ENCODE data around the gene RAE1. TPM values are rescaled to one million over a fixed set of nuclear protein-coding genes. Genes with fewer than 3 reads are reported as not detected.

Gene RAE1
- total RNA-seq, 2 experiments from 2014 or later = 37.5 to 37.9 TPM

DNA sequence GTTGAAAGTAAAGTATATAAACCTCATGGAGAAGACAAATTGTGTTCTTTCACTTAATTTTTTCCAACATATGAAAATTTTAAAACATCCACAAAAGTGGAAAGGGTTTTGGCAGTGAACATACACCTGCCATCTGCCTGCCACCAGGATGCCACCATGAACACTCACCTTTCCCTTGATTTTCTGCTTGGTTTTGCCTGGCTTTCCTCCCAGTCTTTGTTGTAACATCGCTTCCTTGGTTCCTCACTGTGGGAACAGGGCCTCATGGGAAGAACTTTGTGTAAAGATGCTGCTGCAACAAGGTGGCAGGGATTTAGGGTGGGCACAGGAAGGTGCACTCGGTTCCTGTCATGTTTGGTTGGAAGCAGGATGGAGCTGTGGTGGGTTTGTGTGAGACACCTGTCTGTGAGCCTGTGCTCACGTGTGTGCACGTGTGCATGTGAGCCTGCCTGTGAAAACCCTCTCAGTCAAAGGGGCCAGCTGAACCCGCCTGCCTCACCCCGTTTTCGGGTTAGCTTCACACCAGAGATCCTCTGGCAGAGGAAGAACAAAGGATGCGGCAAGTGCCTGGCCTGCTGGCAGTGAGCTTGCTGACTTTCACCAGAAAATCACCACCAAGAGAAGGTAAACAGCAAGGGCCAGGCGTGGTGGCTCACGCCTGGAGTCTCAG is 29.2 kb downstream of the RAE1 start:
- H3K27me3 Mint-ChIP-seq = no peaks in the 10 kb centered on the region
- no peaks in the 10 kb centered on the region for H3K9me3 Mint-ChIP-seq
- peaks cover 39% of the 10 kb centered on the region for H3K36me3 Mint-ChIP-seq (ENCODE audit: low read depth)
- CTCF ChIA-PET = interaction anchor here (1.0 to 1.7 kb wide), 2 partner anchors 16 to 18 kb away, joined by 3 to 4 read pairs; no protein-coding TSS in a partner anchor
- POLR2A ChIA-PET = no interaction called here
- DNase-seq = no peak
- no peak overlapping the region for H3K4me3 Mint-ChIP-seq
- H3K27ac Mint-ChIP-seq = no peak overlapping the region
- H3K4me1 Mint-ChIP-seq = peaks cover 28% of the 10 kb centered on the region

DNA sequence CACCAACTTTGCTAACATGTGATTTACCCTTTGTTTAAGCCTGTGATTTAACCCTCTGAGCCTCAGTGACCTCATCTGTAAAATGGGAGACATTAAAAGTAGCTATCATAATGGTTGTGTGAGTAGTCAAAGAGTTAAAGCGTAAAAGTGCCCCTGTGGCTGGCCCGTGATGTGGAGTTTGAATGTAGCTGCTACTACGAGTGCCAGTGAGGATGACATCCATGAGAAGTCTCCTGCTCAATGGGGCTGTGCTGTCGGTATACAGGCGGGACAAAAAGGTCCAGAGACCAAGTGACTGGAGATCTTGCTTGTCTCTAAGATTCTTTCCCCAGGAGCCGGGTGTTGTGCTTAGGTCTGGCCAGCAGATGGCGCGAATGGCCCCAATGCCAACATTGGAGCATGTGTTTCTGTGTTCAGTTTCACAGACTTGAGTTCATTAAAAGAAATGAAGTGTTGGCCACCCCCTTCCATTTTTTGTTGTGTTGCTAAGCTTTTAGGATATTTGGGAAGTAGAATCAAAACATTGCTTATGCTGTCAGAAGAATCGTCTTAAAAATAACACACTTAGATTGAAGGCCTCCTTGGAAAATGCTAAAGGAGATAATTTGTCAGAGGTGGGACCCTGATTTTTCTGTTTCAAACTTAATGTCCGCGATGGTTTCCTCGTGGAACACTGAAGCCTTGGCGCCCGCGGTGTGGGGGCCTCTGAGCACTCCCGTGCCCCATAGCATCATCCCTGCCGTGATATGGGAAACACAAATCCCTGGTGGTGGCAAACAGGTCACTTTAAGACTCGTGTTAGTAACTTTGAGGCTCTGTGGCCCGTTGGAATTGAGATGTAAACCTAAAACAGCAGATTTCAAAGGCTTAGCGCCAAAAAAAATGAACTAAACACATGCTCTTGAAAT is 30.8 kb downstream of the RAE1 start:
- no peaks in the 10 kb centered on the region for H3K27me3 Mint-ChIP-seq
- H3K36me3 Mint-ChIP-seq (ENCODE audit: low read depth) = peaks cover 27% of the 10 kb centered on the region
- no peaks in the 10 kb centered on the region for H3K9me3 Mint-ChIP-seq
- ChIA-PET POLR2A (no interaction called here), CTCF (interaction anchor here (1.4 to 1.7 kb wide), 6 partner anchors 16 to 114 kb away, joined by 3 to 8 read pairs (median 4); no protein-coding TSS in a partner anchor)
- peak; percentile 89 for DNase-seq
- H3K27ac Mint-ChIP-seq = peak overlapping the region; percentile 67
- peaks cover 29% of the 10 kb centered on the region for H3K4me1 Mint-ChIP-seq
- no peak overlapping the region for H3K4me3 Mint-ChIP-seq

DNA sequence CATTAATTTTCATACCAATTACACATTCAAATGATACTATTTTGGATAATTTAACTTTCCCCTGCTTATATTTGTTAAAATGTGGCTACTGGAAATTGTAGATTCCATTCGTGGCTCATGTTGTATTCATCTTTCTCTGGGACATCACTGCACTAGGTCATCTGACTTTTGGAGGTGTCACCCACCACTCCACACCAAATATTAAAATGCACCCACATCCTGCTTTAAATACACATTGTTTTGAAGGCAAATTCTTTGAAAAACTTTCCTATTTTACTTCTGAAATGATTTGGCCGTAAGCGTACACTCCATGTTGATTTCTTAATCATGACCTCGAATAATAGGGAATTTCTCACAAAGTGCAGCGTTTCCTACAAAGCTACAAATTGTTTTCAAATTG is 31.5 kb downstream of the RAE1 start:
- H3K27ac Mint-ChIP-seq = no peak overlapping the region
- no peak for DNase-seq
- H3K4me1 Mint-ChIP-seq = peaks cover 28% of the 10 kb centered on the region
- peaks cover 22% of the 10 kb centered on the region for H3K36me3 Mint-ChIP-seq (ENCODE audit: low read depth)
- ChIA-PET CTCF (interaction anchor here (1.0 to 1.6 kb wide), 7 partner anchors 11 to 113 kb away, joined by 3 to 8 read pairs (median 3); no protein-coding TSS in a partner anchor), POLR2A (no interaction called here)
- H3K9me3 Mint-ChIP-seq = no peaks in the 10 kb centered on the region
- no peak overlapping the region for H3K4me3 Mint-ChIP-seq
- H3K27me3 Mint-ChIP-seq = no peaks in the 10 kb centered on the region

DNA sequence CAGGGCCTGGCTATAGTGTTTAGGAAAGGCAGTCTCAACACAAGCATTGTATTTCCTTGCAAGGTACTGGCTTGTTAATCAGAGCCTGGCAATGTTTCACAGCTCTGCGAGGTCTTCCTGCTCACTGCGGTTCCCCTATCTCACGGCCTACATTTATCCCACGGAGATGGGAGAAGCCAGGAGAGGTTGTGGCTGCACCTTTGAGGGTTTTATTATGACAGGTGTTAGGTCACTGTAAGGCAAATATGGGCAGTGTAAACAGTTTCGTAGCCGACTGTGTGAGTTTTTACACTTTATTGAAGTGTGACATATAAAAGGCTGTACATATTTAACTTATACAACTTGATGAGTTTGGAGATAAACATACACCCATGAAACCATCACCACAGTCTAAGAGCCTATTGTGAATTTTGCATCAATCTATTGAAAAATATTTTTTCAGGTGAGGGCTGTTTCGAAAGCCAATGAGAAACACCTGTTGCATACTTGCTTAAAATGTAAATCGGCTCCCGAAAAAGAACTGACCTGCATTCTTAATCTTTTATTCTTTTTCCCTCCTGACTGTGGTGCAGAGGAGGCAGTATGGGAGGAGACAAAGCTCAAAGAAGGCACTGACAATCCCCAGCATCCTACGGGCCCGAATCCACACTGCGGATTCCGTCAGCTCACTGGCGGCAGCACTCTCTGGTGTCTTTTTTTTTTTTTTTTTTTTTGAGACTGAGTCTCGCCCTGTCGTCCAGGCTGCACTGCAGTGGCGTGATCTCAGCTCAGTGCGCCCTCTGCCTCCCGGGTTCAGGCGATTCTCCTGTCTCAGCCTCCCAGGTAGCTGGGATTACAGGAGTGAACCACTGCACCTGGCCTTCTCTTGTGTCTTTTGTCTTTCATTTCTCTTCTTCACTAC is 32.6 kb downstream of the RAE1 start:
- no peaks in the 10 kb centered on the region for H3K9me3 Mint-ChIP-seq
- no peak overlapping the region for H3K4me3 Mint-ChIP-seq
- ChIA-PET CTCF (interaction anchor here (0.6 to 1.5 kb wide), 5 partner anchors 10 to 112 kb away, joined by 3 read pairs; no protein-coding TSS in a partner anchor), POLR2A (interaction anchor here (0.6 kb wide), 1 partner anchor 9 kb away, joined by 3 read pairs; no protein-coding TSS in a partner anchor)
- DNase-seq = no peak
- peaks cover 16% of the 10 kb centered on the region for H3K36me3 Mint-ChIP-seq (ENCODE audit: low read depth)
- no peak overlapping the region for H3K27ac Mint-ChIP-seq
- H3K4me1 Mint-ChIP-seq = peaks cover 28% of the 10 kb centered on the region
- no peaks in the 10 kb centered on the region for H3K27me3 Mint-ChIP-seq

DNA sequence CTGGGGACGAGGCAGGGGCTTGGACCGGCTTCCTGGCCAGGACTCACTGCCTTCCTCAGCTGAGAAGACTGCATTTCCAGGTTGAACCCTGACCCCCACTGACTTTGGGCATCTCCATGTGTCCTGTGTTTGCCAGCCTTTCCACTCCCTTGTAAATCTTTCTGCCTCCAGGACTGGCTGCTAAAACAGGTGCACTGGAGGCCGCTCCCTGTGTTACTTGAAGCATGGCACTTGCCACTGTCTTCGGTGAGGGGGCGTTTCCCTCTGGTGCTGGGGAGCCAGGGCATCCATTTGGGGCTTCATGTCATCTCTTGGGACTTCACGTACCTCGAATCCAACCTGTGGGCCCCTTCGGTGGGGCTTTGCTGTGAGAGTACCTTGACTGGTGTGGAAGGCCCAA is 33.4 kb downstream of the RAE1 start:
- Mint-ChIP-seq H3K27ac (no peak overlapping the region), H3K9me3 (no peaks in the 10 kb centered on the region), H3K4me3 (no peak overlapping the region), H3K27me3 (no peaks in the 10 kb centered on the region), H3K36me3 (ENCODE audit: low read depth) (peaks cover 13% of the 10 kb centered on the region), H3K4me1 (peaks cover 32% of the 10 kb centered on the region)
- POLR2A ChIA-PET = no interaction called here
- no peak for DNase-seq
- CTCF ChIA-PET = interaction anchor here (0.6 to 1.3 kb wide), 3 partner anchors 11 to 111 kb away, joined by 3 to 4 read pairs (median 3); no protein-coding TSS in a partner anchor

DNA sequence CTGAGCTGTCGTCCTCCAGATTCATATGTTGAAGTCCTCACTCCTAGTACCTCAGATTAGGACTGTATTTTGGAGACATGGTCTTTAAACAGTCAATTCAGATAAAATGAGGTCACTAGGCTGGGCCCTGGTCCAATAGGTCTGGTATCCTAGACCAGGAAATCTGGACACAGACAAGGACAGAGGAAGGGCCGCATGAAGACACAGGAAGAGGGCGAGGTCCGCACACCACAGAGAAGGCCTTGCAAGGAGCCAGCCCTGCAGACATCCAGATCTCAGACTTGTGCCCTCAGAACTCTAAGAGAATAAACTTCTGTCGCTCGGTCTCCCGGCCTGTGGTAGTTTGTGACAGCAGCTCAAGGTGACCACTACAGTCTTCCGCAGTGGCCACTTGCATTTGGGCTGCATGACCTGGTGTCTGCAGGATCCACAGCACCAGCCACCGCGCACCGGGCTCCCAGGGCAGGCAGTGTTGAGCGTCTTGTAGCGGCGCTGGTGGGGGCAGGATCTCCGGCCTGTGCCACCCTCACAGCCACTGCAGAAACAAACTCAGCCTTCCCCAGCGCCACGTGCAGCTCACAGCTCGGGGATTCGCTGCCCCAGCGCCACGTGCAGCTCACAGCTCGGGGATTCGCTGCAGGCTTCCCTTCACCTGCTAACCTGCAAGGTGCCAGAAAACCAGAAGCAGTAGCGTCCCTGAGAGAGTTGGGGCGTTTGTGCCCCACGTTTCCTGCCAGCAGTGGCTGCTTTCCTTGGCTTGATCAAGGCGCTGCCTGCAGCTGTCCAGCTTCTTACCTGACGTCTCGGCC is 34.1 kb downstream of the RAE1 start:
- Mint-ChIP-seq H3K27ac (no peak overlapping the region), H3K4me3 (no peak overlapping the region), H3K4me1 (peaks cover 37% of the 10 kb centered on the region), H3K9me3 (no peaks in the 10 kb centered on the region), H3K27me3 (no peaks in the 10 kb centered on the region), H3K36me3 (ENCODE audit: low read depth) (peaks cover 9% of the 10 kb centered on the region)
- POLR2A ChIA-PET = no interaction called here
- CTCF ChIA-PET = interaction anchor here (1.3 to 1.8 kb wide), 2 partner anchors 12 to 111 kb away, joined by 4 read pairs; no protein-coding TSS in a partner anchor
- no peak for DNase-seq

DNA sequence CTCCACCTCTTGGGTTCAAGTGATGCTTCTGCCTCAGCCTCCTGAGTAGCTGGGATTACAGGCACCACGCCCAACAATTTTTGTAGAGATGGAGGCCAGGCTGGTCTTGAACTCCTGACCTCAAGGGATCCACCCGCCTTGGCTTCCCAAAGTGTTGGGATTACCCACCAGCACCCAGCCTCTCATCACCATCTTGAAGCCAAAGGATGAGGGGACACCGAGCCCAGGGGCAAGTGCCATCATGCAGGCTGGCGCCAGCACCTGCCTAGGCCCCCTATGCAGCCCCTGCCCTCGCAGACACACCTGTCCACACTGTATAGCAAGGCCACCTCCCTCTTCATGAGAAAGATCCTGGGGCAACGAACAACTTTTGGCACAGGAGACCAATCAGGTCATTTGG is 34.9 kb downstream of the RAE1 start:
- Mint-ChIP-seq H3K36me3 (ENCODE audit: low read depth) (peaks cover 6% of the 10 kb centered on the region), H3K4me3 (no peak overlapping the region), H3K27me3 (no peaks in the 10 kb centered on the region), H3K9me3 (no peaks in the 10 kb centered on the region), H3K27ac (no peak overlapping the region), H3K4me1 (peaks cover 43% of the 10 kb centered on the region)
- no peak for DNase-seq
- POLR2A ChIA-PET = no interaction called here
- CTCF ChIA-PET = interaction anchor here (1.3 to 5.3 kb wide), 3 partner anchors 11 to 110 kb away, joined by 4 to 18 read pairs (median 4); no protein-coding TSS in a partner anchor

DNA sequence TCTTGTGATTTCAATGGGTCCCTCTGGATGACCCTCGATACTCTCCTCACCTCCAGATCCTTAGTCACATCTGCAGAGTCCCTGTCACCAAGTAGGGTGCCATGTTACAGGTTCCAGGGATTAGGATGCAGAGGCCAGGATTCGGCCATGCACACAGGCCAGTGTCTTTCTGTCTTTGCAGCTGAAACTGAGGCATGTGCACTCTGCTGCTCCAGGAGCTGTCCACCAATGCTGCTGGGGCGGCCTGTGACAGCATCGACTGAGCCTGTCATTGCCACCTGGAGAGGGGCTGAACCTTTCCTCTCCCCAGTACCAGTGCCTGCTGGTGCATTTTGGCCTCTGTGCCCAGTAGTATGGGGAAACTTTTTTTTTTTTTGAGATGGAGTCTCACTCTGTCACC is 35.7 kb downstream of the RAE1 start:
- ChIA-PET POLR2A (no interaction called here), CTCF (interaction anchor here (1.8 to 5.3 kb wide), 2 partner anchors 12 to 109 kb away, joined by 4 to 18 read pairs; no protein-coding TSS in a partner anchor)
- no peaks in the 10 kb centered on the region for H3K27me3 Mint-ChIP-seq
- H3K4me1 Mint-ChIP-seq = peaks cover 41% of the 10 kb centered on the region
- DNase-seq = no peak
- H3K9me3 Mint-ChIP-seq = no peaks in the 10 kb centered on the region
- H3K27ac Mint-ChIP-seq = no peak overlapping the region
- peaks cover 5% of the 10 kb centered on the region for H3K36me3 Mint-ChIP-seq (ENCODE audit: low read depth)
- no peak overlapping the region for H3K4me3 Mint-ChIP-seq

DNA sequence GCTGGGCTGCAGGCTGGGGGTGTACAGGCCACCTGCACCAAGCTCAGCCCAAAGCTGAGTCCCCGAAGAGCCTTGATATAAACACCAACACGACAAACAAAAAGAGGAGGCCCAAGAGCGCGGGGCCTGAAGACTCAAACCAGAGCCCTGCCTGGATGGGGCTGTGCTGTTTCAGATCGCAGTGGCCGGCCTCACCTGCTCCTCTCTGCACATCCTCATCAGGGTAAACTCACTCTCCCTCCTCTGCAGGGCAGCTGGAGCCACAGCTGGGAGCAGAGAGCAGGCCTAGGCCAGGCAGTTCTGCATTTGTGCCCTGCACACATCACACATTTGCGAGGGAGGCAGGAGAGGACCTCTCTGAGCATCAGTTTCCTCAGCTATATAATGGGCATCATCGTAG is 36.4 kb downstream of the RAE1 start:
- Mint-ChIP-seq H3K4me1 (peaks cover 34% of the 10 kb centered on the region), H3K27ac (no peak overlapping the region), H3K9me3 (no peaks in the 10 kb centered on the region), H3K36me3 (ENCODE audit: low read depth) (peaks cover 7% of the 10 kb centered on the region), H3K4me3 (no peak overlapping the region), H3K27me3 (no peaks in the 10 kb centered on the region)
- ChIA-PET POLR2A (no interaction called here), CTCF (interaction anchor here (1.4 to 5.3 kb wide), 3 partner anchors 9 to 108 kb away, joined by 4 to 18 read pairs (median 7); no protein-coding TSS in a partner anchor)
- no peak for DNase-seq

DNA sequence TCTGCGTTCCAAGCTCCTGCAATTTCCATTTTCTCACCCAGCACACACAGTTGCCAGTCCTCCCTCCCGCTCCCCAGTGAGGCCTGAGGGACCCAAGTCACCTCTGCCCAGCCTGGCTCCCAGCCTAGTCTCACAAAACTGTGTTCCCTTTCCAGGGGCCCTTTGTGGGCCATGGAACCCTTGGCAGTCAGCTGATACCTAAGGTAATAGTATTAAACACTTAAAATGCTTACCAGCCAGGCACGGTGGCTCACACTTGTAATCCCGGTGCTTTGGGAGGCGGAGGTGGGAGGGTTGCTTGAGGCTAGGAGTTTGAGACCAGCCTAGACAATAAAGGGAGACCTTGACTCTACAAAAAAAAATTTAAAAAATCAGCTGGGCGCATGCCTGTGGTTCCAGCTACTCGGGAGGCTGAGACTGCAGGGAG is 36.9 kb downstream of the RAE1 start:
- POLR2A ChIA-PET = no interaction called here

DNA sequence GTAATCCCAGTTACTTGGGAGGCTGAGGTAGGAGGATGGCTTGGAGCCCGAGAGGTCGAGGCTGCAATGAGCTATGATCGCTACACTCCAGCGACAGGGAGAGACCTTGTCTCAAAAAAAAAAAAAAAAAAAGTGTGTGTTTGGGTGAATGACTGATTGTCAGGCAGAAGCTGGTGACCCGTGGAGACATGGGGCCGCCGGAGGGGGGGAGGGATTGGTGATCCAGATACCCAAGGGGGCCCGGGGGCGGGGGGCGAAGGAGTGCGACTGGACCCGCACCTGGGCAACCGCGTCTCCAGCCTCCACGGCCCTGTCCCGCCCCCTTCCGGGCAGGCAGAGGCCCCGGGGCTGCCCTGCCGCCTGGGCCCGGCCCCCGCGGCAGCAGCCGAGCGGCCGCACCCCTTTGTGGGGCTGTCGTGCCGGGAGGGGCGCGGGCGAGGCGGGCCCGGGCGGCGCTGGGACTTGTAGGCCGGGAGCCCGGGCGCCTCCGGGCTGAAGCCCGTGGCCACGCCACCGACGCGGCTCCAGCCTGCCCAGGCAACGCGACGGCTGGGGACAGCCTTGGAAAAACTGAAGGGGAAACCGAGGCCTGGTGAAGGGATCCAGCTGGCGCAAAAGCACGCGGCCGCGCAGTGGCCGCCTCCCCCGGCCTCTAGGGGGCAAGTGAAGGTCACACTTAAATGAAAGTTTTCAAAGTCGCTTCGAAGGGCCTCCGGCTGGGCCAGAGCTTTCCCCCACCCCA is 38.1 kb downstream of the RAE1 start:
- H3K36me3 Mint-ChIP-seq (ENCODE audit: low read depth) = peaks cover 19% of the 10 kb centered on the region
- H3K27ac Mint-ChIP-seq = peak overlapping the region; percentile 93
- ChIA-PET CTCF (interaction anchor here (1.0 to 5.3 kb wide), 6 partner anchors 9 to 31 kb away, joined by 3 to 18 read pairs (median 4); no protein-coding TSS in a partner anchor), POLR2A (interaction anchor here (0.6 to 1.6 kb wide), 2 partner anchors 44 to 55 kb away, joined by 3 to 6 read pairs; no protein-coding TSS in a partner anchor)
- peak; percentile 49 for DNase-seq
- no peaks in the 10 kb centered on the region for H3K9me3 Mint-ChIP-seq
- no peaks in the 10 kb centered on the region for H3K27me3 Mint-ChIP-seq
- peaks cover 36% of the 10 kb centered on the region for H3K4me1 Mint-ChIP-seq
- H3K4me3 Mint-ChIP-seq = peak overlapping the region; percentile 77

More for the DNA sequence above, 36.9 kb downstream of the RAE1 start:
- Mint-ChIP-seq H3K4me1 (peaks cover 31% of the 10 kb centered on the region), H3K36me3 (ENCODE audit: low read depth) (peaks cover 8% of the 10 kb centered on the region), H3K27me3 (no peaks in the 10 kb centered on the region), H3K9me3 (no peaks in the 10 kb centered on the region), H3K4me3 (no peak overlapping the region), H3K27ac (no peak overlapping the region)
- CTCF ChIA-PET = interaction anchor here (0.7 to 5.3 kb wide), 3 partner anchors 9 to 26 kb away, joined by 3 to 18 read pairs (median 7); no protein-coding TSS in a partner anchor
- DNase-seq = no peak
